Effector memory CD4-positive, alpha-beta T cell (primary cell): ENCODE data around the gene DFFA.
"Not testable (repeated sequence)": the region's sequence is repeated elsewhere in the genome, so short reads cannot be mapped to it uniquely, and the experiment has no call there.

ENCODE experiments used
- DNase-seq, 3 donors: peaks; one replicate each; pipeline ENCODE4 v3.0.0-alpha.2; 2020
- H3K27ac ChIP-seq: 2 replicates; pipeline ENCODE4 v1.7.0; 2013; ENCODE audit warnings: mild to moderate bottlenecking, low read length, moderate library complexity; ENCODE audit not compliant: insufficient read depth, poor library complexity, severe bottlenecking
- H3K27me3 ChIP-seq: replicated peaks from 2 replicates; pipeline ENCODE4 v1.7.0; 2013; ENCODE audit warnings: mild to moderate bottlenecking, low read length; ENCODE audit not compliant: insufficient read depth, control insufficient read depth, poor library complexity, severe bottlenecking
- H3K36me3 ChIP-seq: 2 replicates; pipeline ENCODE4 v1.7.0; 2013; ENCODE audit warnings: mild to moderate bottlenecking, low read length, moderate library complexity; ENCODE audit not compliant: control insufficient read depth, insufficient read depth
- H3K4me1 ChIP-seq: 2 replicates; pipeline ENCODE4 v1.7.0; 2013; ENCODE audit warnings: low read length, mild to moderate bottlenecking; ENCODE audit not compliant: control insufficient read depth, insufficient read depth, poor library complexity, severe bottlenecking
- H3K4me3 ChIP-seq: 2 replicates; pipeline ENCODE4 v1.7.0; 2013; ENCODE audit warnings: low read length, low read depth, mild to moderate bottlenecking; ENCODE audit not compliant: insufficient read depth, poor library complexity, severe bottlenecking
- H3K9me3 ChIP-seq: 2 replicates; pipeline ENCODE4 v1.7.0; 2013; ENCODE audit warnings: mild to moderate bottlenecking, low read length, moderate library complexity; ENCODE audit not compliant: control insufficient read depth

The DFFA gene

DNA sequence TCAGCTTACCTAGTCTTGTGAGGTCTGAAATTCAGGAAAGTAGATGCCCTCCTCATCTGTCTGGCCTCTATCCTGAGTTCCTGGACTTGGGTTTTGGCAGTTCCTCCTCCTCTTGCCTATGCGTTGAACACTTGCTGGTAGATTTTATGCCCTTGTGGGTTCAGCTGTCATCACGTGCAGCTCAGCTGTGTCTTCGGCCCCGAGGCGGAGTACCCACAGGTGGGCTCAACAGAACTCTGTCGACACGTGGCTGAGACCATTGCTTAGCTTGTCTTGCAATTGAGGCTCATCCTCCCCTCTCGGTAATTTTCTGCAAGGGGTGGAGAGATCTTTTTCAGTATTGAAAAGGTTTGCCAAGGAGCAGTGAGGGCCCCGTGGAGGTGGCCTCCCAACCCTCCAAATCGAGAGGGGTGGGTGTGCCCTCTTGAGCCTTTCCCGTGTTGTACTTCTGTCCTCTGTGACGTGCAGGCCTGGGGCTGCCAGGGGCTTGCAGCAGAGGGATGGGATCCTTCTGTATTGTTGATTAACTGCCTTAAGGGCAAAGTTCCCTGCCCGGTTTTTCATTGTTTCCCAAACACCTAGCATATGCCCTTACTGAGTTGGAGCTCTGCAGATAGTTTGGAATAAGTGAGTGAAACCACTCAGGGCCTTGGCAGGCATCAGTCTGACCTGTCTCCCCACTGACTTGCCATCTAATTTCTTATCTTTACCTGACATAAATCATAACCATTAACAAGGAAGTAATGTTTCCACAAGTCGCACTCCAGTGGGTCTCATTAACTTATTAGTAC is 39.2 kb downstream of the DFFA start:
- DNase-seq: no peak
- no peaks in the 10 kb centered on the region for H3K36me3 ChIP-seq
- H3K4me1 ChIP-seq: peaks cover 5% of the 10 kb centered on the region
- no peaks in the 10 kb centered on the region for H3K9me3 ChIP-seq
- H3K4me3 ChIP-seq: no peak overlapping the region
- H3K27me3 ChIP-seq: no peaks in the 10 kb centered on the region
- no peak overlapping the region for H3K27ac ChIP-seq

- DNase-seq: no peak
- Histone ChIP-seq H3K36me3 (no peaks in the 10 kb centered on the region), H3K4me3 (peak overlapping the region; percentile 81), H3K27me3 (no peaks in the 10 kb centered on the region), H3K4me1 (peaks cover 9% of the 10 kb centered on the region), H3K9me3 (no peaks in the 10 kb centered on the region), H3K27ac (peak overlapping the region; percentile 86)
These were observed 41.1 kb downstream of the DFFA start for GRCh38 chr1:10431070-10431730.

GRCh38 chr1:10430216-10431069 is 41.9 kb downstream of the DFFA start, which contains the start of gene CENPS:
Gene CENPS, plus strand, starts transcription at chr1:10430433. Its CDS starts 85 bp downstream, at chr1:10430518.
- peak; percentile 72 to 86 (median 75) for DNase-seq
- Histone ChIP-seq H3K4me1 (peaks cover 9% of the 10 kb centered on the region), H3K9me3 (no peaks in the 10 kb centered on the region), H3K27ac (peak within 1 kb of the TSS; percentile 86), H3K27me3 (no peaks in the 10 kb centered on the region), H3K36me3 (no peaks in the 10 kb centered on the region), H3K4me3 (peak within 1 kb of the TSS; percentile 81)

GRCh38 chr1:10429868-10430215 is 42.5 kb downstream of the DFFA start:
- peaks cover 9% of the 10 kb centered on the region for H3K4me1 ChIP-seq
- no peaks in the 10 kb centered on the region for H3K27me3 ChIP-seq
- H3K9me3 ChIP-seq: no peaks in the 10 kb centered on the region
- DNase-seq: peak in 2 of 3 donors; percentile 2 to 11
- peak overlapping the region; percentile 81 for H3K4me3 ChIP-seq
- H3K27ac ChIP-seq: peak overlapping the region; percentile 86
- no peaks in the 10 kb centered on the region for H3K36me3 ChIP-seq

DNA sequence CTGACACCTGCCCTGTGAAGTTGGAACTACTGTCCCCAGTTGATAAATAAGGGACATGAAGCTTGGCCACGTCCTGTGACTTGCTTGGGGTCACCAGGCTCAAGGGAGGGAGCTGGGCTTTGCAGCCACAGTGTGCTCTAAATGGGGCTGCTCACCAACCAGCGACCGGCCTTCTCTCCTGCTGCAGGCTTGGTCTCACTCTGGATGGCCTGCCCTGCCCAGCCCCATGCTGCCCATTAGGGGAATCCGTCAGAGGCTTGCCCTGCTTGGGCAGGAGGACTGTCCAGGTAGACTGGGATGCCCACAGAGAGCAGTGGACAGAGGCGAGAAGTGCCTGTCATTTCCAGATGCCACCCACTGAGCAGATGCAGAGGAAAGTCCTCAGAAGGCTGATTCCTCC is 43.3 kb downstream of the DFFA start:
- Histone ChIP-seq H3K4me1 (peaks cover 9% of the 10 kb centered on the region), H3K9me3 (no peaks in the 10 kb centered on the region), H3K36me3 (no peaks in the 10 kb centered on the region), H3K27me3 (no peaks in the 10 kb centered on the region), H3K4me3 (no peak overlapping the region), H3K27ac (no peak overlapping the region)
- DNase-seq: no peak

DNA sequence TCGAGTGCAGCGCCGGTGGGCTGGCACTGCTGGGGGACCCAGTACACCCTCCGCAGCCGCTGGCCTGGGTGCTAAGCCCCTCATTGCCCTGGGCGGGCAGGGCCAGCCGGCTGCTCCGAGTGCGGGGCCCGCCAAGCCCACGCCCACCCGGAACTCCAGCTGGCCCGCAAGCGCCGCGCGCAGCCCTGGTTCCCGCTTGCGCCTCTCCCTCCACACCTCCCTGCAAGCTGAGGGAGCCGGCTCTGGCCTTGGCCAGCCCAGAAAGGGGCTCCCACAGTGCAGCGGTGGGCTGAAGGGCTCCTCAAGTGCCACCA is 45.8 kb downstream of the DFFA start:
- not testable (repeated sequence) for H3K27ac ChIP-seq, DNase-seq, H3K4me3 ChIP-seq

DNA sequence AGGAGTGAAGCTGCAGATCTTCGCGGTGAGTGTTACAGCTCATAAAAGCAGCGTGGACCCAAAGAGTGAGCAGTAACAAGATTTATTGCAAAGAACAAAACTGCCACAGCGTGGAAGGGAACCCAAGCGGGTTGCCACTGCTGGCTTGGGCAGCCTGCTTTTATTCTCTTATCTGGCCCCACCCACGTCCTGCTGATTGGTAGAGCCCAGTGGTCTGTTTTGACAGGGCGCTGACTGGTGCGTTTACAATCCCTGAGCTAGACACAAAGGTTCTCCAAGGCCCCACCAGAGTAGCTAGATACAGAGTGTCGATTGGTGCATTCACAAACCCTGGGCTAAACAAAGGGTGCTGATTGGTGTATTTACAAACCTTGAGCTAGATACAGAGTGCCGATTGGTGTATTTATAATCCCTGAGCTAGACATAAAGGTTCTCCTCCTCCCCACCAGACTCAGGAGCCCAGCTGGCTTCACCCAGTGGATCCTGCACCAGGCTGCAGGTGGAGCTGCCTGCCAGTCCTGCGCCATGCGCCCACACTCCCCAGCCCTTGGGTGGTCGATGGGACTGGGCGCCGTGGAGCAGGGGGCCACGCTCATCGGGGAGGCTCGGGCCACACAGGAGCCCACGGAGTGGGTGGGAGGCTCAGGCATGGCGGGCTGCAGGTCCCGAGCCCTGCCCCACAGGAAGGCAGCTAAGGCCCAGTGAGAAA is 46.3 kb downstream of the DFFA start:
- not testable (repeated sequence) for H3K27me3 ChIP-seq, H3K4me3 ChIP-seq, H3K4me1 ChIP-seq, DNase-seq, H3K9me3 ChIP-seq, H3K36me3 ChIP-seq, H3K27ac ChIP-seq

More for the DNA sequence above, 45.8 kb downstream of the DFFA start:
- H3K27me3 ChIP-seq, H3K9me3 ChIP-seq, H3K36me3 ChIP-seq, H3K4me1 ChIP-seq: not testable (repeated sequence)

DNA sequence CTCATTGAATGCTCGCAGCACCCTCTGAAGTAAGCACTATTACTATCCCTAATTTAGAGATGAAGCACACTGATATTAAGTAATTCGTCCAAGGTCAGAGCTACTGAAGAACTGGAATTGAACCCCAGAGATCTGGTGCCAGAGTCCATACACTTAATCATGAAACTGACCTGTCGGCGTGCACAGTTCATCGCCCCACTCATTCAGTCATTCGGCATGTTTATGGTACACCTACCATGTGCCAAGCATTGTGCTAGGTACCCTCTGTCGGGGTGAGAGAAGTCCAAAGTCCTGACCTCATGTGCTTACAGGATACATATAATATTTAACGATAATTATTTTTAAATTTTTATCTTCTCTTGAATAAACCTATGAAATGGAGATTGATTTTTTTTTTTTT is 47.7 kb downstream of the DFFA start:
- Histone ChIP-seq H3K27ac (no peak overlapping the region), H3K27me3 (no peaks in the 10 kb centered on the region), H3K4me3 (no peak overlapping the region), H3K36me3 (peaks cover 8% of the 10 kb centered on the region), H3K9me3 (no peaks in the 10 kb centered on the region), H3K4me1 (peaks cover 5% of the 10 kb centered on the region)
- no peak for DNase-seq

- DNase-seq: no peak
- Histone ChIP-seq H3K9me3 (no peaks in the 10 kb centered on the region), H3K4me3 (no peak overlapping the region), H3K27ac (no peak overlapping the region), H3K4me1 (peaks cover 5% of the 10 kb centered on the region), H3K36me3 (peaks cover 13% of the 10 kb centered on the region), H3K27me3 (no peaks in the 10 kb centered on the region)
These were observed 48.3 kb downstream of the DFFA start for GRCh38 chr1:10424034-10424433.
